ENCODE results near the gene CORO7.

CORO7 gene

DNA sequence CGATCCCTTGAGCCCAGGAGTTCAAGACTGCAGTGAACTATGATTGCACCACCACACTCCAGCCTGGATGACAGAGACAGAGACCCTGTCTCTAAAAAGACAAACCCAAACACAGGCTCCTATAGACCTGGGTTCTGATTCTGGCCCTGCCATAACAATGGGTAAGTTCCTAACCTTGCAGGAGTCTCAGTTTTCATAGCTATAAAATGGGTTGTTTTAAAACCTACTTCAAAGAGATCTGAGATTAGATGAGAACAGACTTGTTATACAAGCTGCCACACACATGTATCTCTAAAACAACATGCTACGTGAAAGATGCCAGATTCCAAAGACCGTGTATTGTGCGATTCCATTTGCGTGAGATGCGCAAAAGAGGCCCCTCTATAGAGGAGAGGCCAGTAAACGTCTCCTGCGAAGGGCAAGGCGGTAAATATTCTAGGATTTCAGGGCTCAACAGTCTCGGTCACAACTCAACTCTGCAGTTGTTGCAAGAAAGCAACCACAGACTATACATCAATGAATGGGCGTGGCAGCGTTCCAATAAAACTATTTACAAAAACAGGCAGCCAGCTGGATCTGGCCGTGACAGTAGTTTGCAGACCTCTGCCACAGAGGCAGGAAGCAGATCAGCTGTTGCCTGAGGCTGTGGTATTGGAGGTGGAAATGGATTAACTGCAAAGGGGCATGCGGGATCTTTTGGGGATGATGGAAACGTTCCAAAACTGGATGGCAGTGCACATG, 5.9 kb downstream of the CORO7 start:
- Histone ChIP-seq H3K9me3 (ENCODE audit: control insufficient read depth, insufficient read depth, low read depth, low read length) (no peaks in the 10 kb centered on the region), H3K9ac (ENCODE audit: low read length) (no peak overlapping the region), H3K4me3 (ENCODE audit: low read depth, low read length) (no peak overlapping the region), H3K4me1 (ENCODE audit: control insufficient read depth, insufficient read depth, low read length) (peaks cover 6% of the 10 kb centered on the region; the same call in 1 of the 2 replicates), H3K27me3 (ENCODE audit: control insufficient read depth, insufficient read depth, low read length) (no peaks in the 10 kb centered on the region), H3K27ac (ENCODE audit: low read depth, low read length) (no peak overlapping the region), H3K36me3 (ENCODE audit: control insufficient read depth, insufficient read depth, low read length) (peaks cover 25% of the 10 kb centered on the region)

DNA sequence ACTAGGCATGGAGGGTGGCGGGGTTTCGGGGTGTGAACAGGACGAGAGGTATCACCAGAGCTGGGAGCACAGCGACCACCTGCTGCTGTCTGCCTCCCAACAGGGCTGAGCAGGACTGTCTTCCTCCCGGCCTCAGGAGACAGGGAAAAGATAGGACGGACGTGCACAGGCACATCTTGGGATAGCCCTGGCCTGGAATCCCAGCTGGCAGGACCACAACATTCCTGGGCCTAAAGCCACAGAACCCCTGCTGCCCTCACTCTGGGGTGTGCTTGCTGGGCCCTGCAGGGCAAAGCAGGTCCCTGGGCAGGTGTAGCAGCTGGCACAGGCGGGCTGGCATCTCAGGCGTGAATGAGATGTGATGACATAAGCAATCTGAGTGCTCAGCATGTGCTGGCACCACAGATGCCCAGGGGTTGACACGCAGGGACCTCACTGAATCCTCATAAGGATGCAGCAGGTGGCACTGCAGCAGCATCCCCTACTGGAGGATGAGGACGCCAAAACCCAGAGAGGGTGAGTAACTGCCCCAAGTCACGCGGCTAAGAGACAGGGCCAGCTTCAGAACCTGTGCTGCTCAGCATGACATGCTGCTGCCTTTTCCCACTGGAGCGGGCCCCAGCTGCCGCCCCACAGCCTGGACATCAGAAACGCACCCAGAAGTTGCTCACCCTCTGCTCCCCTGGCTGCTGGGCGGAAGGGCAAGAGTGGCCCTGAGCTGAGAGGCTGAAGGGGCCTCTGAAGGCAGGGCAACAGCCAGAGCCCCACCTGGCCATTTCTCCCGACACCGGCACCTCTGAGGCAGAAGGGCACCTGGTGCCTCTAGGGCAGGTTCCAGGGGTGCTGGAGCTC, 7.1 kb downstream of the CORO7 start:
- H3K9me3 ChIP-seq (ENCODE audit: control insufficient read depth, insufficient read depth, low read depth, low read length): no peaks in the 10 kb centered on the region
- H3K4me3 ChIP-seq (ENCODE audit: low read depth, low read length): no peak overlapping the region
- H3K27ac ChIP-seq (ENCODE audit: low read depth, low read length): no peak overlapping the region
- no peaks in the 10 kb centered on the region for H3K27me3 ChIP-seq (ENCODE audit: control insufficient read depth, insufficient read depth, low read length)
- no peak overlapping the region for H3K9ac ChIP-seq (ENCODE audit: low read length)
- peaks cover 3% of the 10 kb centered on the region for H3K4me1 ChIP-seq (ENCODE audit: control insufficient read depth, insufficient read depth, low read length)
- H3K36me3 ChIP-seq (ENCODE audit: control insufficient read depth, insufficient read depth, low read length): peaks cover 30% of the 10 kb centered on the region

DNA sequence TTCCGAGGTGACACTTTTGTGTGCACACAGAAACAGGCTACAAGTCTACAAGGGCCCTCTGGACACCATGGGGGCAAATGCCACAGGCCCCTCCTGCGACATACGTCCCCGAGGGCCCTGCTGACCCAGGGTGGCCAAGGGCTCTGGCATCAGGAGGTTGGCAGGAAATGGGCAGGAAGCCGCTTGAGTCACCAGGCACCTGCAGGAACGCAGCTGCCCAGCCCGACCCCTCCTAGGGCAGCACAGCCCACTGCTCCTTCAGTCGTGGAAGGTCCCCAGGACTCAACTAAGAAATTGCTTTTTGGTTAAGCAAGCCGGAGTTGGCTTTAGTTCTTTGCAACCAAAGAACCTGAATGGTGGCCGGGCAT, 8.1 kb downstream of the CORO7 start:
- Histone ChIP-seq H3K4me1 (ENCODE audit: control insufficient read depth, insufficient read depth, low read length) (peaks cover 3% of the 10 kb centered on the region), H3K36me3 (ENCODE audit: control insufficient read depth, insufficient read depth, low read length) (peaks cover 30% of the 10 kb centered on the region), H3K9ac (ENCODE audit: low read length) (no peak overlapping the region), H3K9me3 (ENCODE audit: control insufficient read depth, insufficient read depth, low read depth, low read length) (no peaks in the 10 kb centered on the region), H3K4me3 (ENCODE audit: low read depth, low read length) (no peak overlapping the region), H3K27ac (ENCODE audit: low read depth, low read length) (no peak overlapping the region), H3K27me3 (ENCODE audit: control insufficient read depth, insufficient read depth, low read length) (no peaks in the 10 kb centered on the region)

DNA sequence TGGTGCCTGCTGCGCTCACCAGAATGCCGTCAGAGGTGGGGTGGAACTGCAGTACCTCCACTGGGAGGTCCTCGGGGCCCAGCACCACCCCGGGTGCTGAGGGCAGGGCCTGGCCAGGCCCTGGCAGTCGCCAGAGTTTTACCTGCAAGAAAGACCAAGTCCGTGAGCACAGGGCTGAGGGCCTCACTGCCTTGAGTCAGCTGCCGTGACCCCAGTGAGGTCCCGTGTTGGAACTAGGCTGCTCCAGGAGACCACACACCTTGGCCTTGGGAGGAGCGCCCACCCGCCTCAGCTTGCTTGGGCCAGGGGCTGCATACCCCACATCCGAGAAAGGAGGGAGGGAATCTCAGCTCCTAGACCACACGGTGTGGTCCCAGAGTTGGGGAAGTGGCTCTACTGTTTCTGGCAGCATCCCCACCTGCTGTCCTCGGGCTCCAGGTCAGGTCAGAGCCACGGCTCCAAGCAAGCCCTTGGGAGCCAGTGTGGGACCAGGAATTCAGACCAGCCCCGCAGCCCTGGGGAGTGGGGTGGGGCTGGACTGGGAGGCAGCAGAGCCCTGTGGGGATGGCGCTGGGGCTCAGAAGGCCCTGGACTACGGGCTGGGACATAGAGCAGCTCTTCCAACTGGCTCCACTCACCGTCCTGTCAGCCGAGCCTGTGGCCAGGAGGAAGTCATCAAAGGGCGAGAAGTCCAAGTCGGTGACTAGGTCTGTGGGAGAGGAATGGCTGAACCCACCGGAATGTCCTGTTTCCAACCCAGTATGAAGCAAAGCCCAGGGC, 8.7 kb downstream of the CORO7 start:
- H3K27me3 ChIP-seq (ENCODE audit: control insufficient read depth, insufficient read depth, low read length): no peaks in the 10 kb centered on the region
- no peak overlapping the region for H3K4me3 ChIP-seq (ENCODE audit: low read depth, low read length)
- H3K36me3 ChIP-seq (ENCODE audit: control insufficient read depth, insufficient read depth, low read length): peaks cover 25% of the 10 kb centered on the region
- no peak overlapping the region for H3K27ac ChIP-seq (ENCODE audit: low read depth, low read length)
- H3K4me1 ChIP-seq (ENCODE audit: control insufficient read depth, insufficient read depth, low read length): peaks cover 3% of the 10 kb centered on the region
- H3K9ac ChIP-seq (ENCODE audit: low read length): no peak overlapping the region
- no peaks in the 10 kb centered on the region for H3K9me3 ChIP-seq (ENCODE audit: control insufficient read depth, insufficient read depth, low read depth, low read length)

DNA sequence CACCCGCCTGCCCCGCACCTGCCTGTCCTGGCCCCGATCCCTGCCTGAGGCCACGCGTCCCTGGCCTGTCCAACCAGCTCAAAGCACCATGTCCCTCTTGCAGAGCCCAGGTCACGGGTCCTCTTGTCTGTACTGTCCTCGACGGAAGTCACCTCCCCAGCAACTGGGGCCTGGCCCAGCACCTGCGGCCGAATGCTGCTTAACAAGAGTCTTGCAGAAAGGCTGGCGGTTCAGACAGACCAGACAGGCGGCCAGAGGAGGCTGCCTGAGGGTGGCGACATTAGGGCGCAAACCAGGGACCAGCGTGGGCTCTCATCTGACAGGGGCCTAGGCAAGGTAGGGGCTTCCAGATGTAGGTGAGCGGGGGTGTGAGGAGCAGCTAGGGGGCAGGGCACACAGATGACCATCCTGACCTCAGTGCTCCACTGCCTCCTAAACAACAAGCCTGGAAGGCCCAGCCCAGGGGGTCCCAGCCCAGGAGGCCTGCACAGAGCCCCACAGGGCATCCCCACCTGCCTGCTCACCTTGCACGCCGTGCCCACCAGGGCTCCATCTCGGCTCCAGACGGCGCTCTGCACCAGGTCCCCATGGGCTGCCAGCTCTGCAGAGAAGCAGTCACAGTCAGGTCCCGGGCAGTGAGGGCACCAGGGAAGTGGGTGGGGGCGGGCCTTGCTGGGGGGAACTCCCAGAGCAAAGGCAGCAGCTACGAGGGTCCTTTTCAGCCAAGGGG, 11.3 kb downstream of the CORO7 start:
- Histone ChIP-seq H3K4me3 (ENCODE audit: low read depth, low read length) (no peak overlapping the region), H3K9me3 (ENCODE audit: control insufficient read depth, insufficient read depth, low read depth, low read length) (no peaks in the 10 kb centered on the region)

DNA sequence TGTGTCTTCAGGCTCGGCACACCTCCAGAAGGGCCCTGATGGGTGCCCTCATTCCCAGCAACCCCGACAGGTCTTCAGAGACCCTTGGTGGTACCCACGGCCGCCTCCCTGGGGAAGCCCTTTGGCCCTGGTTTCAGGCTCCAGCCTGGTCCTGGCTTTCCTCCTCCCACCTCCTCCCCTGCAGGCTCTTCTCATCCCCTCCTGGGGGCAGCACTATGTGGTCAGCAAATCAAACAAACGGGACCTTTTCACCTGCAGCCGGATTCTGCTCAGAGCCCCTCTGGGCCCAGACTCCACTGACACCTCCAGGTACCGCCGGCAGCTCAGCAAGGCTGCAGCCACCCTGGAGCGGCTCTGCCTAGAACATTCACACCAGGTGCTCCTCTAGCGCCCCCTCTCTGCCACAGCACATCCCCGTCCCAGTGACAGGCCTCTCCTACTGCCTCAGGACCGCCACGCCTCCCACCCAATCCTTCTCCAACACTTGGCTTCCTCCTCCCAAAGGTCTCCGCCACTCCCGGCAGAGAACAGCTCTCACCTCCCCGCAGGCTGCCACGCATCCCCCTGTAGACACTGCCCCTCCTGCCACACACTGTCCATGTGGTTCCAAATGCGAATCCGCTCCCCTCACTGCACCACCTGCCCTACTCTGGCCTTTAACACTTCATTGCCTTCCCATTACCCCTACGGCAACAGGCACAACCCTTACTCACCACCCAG, 12.0 kb downstream of the CORO7 start:
- no peak overlapping the region for H3K27ac ChIP-seq (ENCODE audit: low read depth, low read length)

More for the DNA sequence above, 11.3 kb downstream of the CORO7 start:
- H3K27me3 ChIP-seq (ENCODE audit: control insufficient read depth, insufficient read depth, low read length): no peaks in the 10 kb centered on the region
- peaks cover 19% of the 10 kb centered on the region for H3K36me3 ChIP-seq (ENCODE audit: control insufficient read depth, insufficient read depth, low read length)
- H3K9ac ChIP-seq (ENCODE audit: low read length): no peak overlapping the region
- no peak overlapping the region for H3K27ac ChIP-seq (ENCODE audit: low read depth, low read length)
- peaks cover 7% of the 10 kb centered on the region for H3K4me1 ChIP-seq (ENCODE audit: control insufficient read depth, insufficient read depth, low read length)

DNA sequence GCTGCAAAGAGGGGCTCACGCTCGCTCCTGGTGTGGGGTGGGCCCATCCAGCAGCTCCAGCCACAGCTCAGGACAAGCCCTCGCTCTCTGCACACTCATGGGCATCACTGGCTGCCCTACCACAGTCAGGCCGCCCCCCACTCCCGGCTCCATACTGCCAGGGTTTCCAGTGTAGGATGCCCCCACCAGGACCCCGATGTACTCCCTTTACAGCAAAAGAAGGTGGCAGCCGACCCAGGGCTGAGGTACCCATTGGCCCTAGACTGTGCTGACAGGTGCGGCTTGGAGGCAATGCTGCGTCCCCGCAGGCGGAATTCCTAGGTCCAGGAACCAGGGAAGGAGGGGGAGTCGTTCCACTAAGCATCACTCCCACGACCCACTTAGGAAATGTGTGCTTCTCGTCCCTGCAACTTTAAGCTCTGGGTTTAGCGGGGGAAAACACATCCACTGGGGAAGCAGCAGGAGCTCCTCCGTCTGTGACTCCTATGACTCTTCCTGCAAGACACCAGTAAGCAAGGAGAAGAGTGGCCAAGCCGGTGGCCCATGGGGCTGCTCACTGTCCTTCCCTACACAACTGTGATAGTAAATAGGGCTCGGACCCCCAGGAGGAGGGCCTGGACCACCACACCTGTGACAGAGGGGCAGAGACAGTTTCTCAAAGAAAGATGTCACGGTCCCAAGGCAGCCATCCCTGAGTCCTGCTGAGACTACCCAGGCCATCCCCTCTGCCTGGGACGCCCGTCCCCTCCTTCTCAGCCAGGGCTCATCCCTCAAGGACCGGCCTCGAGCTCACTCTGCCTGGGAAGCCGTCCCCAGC, 13.1 kb downstream of the CORO7 start:
- H3K4me3 ChIP-seq (ENCODE audit: low read depth, low read length): no peak overlapping the region
- no peaks in the 10 kb centered on the region for H3K27me3 ChIP-seq (ENCODE audit: control insufficient read depth, insufficient read depth, low read length)
- no peaks in the 10 kb centered on the region for H3K9me3 ChIP-seq (ENCODE audit: control insufficient read depth, insufficient read depth, low read depth, low read length)
- no peak overlapping the region for H3K9ac ChIP-seq (ENCODE audit: low read length)
- no peak overlapping the region for H3K27ac ChIP-seq (ENCODE audit: low read depth, low read length)
- H3K36me3 ChIP-seq (ENCODE audit: control insufficient read depth, insufficient read depth, low read length): peaks cover 19% of the 10 kb centered on the region
- H3K4me1 ChIP-seq (ENCODE audit: control insufficient read depth, insufficient read depth, low read length): peaks cover 7% of the 10 kb centered on the region

More for the DNA sequence above, 12.0 kb downstream of the CORO7 start:
- Histone ChIP-seq H3K9ac (ENCODE audit: low read length) (no peak overlapping the region), H3K9me3 (ENCODE audit: control insufficient read depth, insufficient read depth, low read depth, low read length) (no peaks in the 10 kb centered on the region), H3K4me3 (ENCODE audit: low read depth, low read length) (no peak overlapping the region), H3K27me3 (ENCODE audit: control insufficient read depth, insufficient read depth, low read length) (no peaks in the 10 kb centered on the region), H3K36me3 (ENCODE audit: control insufficient read depth, insufficient read depth, low read length) (peaks cover 19% of the 10 kb centered on the region), H3K4me1 (ENCODE audit: control insufficient read depth, insufficient read depth, low read length) (peaks cover 7% of the 10 kb centered on the region)

DNA sequence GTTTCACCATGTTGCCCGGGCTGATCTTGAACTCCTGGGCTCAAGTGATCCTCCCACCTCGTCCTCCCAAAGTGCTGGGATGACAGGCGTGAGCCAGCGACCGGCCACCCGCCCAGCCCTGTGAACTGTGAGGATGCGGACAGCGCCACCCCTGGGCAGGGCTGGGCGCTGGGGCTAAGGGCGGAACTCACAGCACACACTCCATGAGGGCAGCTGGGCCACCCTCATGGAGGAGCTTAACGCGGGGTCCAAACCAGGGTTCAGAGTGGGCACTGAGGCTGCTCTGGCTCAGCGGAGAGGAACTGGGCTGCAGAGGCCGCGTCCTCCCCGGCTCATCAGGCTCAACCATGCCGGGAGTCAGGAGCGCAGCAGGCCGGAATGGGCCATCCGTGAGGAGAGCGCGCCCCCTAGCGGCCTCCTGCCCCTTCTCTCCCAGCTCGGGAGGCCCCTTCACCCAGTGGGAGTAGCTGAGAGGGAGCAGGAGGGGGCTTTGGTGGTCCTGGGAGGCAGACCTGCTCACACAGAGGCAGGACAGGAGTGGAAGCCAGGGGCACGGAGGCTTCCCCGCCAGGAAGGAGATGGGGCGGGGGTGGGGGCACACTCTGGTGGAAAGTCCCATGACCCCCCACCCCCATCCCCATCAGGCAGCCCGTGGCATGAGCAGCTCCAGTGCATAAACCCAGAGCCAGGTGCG, 13.8 kb downstream of the CORO7 start:
- Histone ChIP-seq H3K9me3 (ENCODE audit: control insufficient read depth, insufficient read depth, low read depth, low read length) (no peaks in the 10 kb centered on the region), H3K36me3 (ENCODE audit: control insufficient read depth, insufficient read depth, low read length) (peaks cover 12% of the 10 kb centered on the region), H3K4me1 (ENCODE audit: control insufficient read depth, insufficient read depth, low read length) (peaks cover 7% of the 10 kb centered on the region), H3K9ac (ENCODE audit: low read length) (no peak overlapping the region), H3K4me3 (ENCODE audit: low read depth, low read length) (peak overlapping the region; percentile 36), H3K27me3 (ENCODE audit: control insufficient read depth, insufficient read depth, low read length) (no peaks in the 10 kb centered on the region), H3K27ac (ENCODE audit: low read depth, low read length) (no peak overlapping the region)

DNA sequence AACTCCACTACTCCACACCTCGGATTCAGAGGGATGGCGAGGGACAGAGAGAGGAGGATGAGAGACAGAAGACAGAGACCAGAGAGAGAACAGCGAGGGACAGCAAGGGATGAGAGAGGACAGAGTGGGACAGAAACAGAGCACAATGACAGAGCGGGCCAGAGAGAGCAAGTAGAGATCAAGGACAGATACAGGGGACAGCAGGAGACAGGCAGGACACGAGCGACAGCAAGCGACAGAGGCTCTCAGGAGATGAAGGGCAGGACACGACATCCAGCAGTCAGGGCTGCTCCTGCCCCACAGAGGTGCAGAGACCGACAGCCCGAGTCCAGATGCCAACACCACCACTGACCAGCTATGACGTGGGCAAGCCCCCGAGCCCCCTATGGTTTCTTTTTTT, 14.9 kb downstream of the CORO7 start:
- Histone ChIP-seq H3K36me3 (ENCODE audit: control insufficient read depth, insufficient read depth, low read length) (peaks cover 8% of the 10 kb centered on the region; the same call in 1 of the 2 replicates), H3K27me3 (ENCODE audit: control insufficient read depth, insufficient read depth, low read length) (no peaks in the 10 kb centered on the region), H3K4me3 (ENCODE audit: low read depth, low read length) (no peak overlapping the region), H3K27ac (ENCODE audit: low read depth, low read length) (no peak overlapping the region), H3K9me3 (ENCODE audit: control insufficient read depth, insufficient read depth, low read depth, low read length) (no peaks in the 10 kb centered on the region), H3K4me1 (ENCODE audit: control insufficient read depth, insufficient read depth, low read length) (peaks cover 7% of the 10 kb centered on the region), H3K9ac (ENCODE audit: low read length) (no peak overlapping the region)

All from HUES6 (cell line).